Thyroid gland (tissue), 4 donors: Measurements from ENCODE around the gene NDUFV3.

Experiments used
- CTCF ChIP-seq, 6 experiments: fragments of 200-600 bp in 3 of 6; fragments of 450-650 bp in 3 of 6; sonication (generic) in 3 of 6; IDR thresholded peaks; one replicate each; pipeline ENCODE4 v1.5.1; 2016 to 2019; ENCODE audit warnings: antibody characterized with exemption in 6 of 6, mild to moderate bottlenecking in 2 of 6, inconsistent platforms in 1 of 6, moderate library complexity in 1 of 6
- POLR2A ChIP-seq, 2 donors: fragments of 450-650 bp; IDR thresholded peaks; one replicate each; pipeline ENCODE4 v1.6.1; 2017; ENCODE audit warnings: antibody characterized with exemption in 2 of 2, mild to moderate bottlenecking in 2 of 2, moderate library complexity in 1 of 2

GRCh38 chr21:42868196-42868595 lies 24.9 kb upstream of the NDUFV3 start:
- TF ChIP-seq CTCF (IDR thresholded peaks at IDR 0.05) (no peak), POLR2A (IDR thresholded peaks at IDR 0.05) (no peak)
